Omental fat pad (tissue), 4 donors: ENCODE results near the gene KMT2C. TPM values are rescaled to one million over a fixed set of nuclear protein-coding genes. Genes with fewer than 3 reads are reported as not detected.
A peak's percentile ranks its signal among the peaks of the same experiment; 100 is the strongest.

ENCODE experiments used
- ATAC-seq: fragments of 150-250 bp; one replicate; pipeline ENCODE4 v1.9.1; 2016; ENCODE audit warnings: mild to moderate bottlenecking, moderate library complexity; ENCODE audit not compliant: low FRiP score
- DNase-seq: peaks from one replicate; pipeline ENCODE4 v3.0.0-alpha.2; 2019; ENCODE audit warnings: low spot score
- total RNA-seq, 4 donors: library from RNA; depleted of rRNA; stranded (reverse); fragments of >200 nt; gene quantifications; one replicate each; pipeline ENCODE4 v1.1.0, GENCODE V29; 2016
- TF ChIP-seq, protein P1 (sequence below), 3 donors: fragments of 450-650 bp; IDR thresholded peaks; one replicate each; pipeline ENCODE4 v1.5.1; 2016 to 2017; ENCODE audit warnings: antibody characterized with exemption in 3 of 3, mild to moderate bottlenecking in 3 of 3, moderate library complexity in 2 of 3

The KMT2C gene
- total RNA-seq, 4 donors from 2014 or later: 52.5 to 84.3 (median 59.2) TPM

DNA sequence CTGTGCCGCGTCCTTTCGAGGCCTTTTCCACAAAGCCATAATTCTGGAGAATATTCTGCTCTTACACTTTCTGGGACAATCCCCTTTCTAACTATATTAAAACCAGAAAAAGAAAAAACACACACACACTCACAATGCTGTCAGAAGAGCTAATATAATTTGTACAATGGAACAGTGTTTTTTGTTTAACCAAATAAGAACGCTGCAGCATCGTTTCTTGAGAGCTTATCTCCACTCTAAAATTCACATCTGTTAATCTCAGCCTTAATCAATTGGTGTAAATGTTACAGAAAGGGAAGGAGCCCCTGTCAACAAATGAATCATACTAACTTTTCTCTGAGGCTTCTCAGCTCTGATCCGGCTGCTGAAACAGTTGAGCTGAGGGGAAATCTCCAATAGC is 286.4 kb downstream of the KMT2C start:
- TF ChIP-seq, protein P1, sequence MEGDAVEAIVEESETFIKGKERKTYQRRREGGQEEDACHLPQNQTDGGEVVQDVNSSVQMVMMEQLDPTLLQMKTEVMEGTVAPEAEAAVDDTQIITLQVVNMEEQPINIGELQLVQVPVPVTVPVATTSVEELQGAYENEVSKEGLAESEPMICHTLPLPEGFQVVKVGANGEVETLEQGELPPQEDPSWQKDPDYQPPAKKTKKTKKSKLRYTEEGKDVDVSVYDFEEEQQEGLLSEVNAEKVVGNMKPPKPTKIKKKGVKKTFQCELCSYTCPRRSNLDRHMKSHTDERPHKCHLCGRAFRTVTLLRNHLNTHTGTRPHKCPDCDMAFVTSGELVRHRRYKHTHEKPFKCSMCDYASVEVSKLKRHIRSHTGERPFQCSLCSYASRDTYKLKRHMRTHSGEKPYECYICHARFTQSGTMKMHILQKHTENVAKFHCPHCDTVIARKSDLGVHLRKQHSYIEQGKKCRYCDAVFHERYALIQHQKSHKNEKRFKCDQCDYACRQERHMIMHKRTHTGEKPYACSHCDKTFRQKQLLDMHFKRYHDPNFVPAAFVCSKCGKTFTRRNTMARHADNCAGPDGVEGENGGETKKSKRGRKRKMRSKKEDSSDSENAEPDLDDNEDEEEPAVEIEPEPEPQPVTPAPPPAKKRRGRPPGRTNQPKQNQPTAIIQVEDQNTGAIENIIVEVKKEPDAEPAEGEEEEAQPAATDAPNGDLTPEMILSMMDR (IDR thresholded peaks at IDR 0.05): no peak
- ATAC-seq: no peak
- no peak for DNase-seq

DNA sequence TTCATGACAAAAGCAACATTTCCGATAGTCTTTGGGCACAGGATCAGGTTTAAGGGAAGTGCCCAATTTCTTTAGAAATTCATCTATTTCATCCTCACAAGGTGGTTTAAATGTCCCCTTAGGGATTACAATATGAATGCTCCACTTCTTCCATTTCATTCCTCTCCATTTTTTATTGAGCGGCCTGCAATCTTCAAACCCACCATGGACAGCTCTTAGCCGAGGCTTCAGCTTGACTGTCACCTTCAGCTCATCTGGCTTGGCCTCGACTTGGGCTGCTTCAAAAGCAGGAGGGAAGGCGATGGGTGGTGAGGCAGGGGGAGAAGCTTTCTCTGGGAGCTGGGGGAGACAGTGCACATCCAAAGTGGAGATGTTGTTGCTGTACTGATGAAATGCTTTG is 287.1 kb downstream of the KMT2C start:
- TF ChIP-seq, protein P1 (IDR thresholded peaks at IDR 0.05): no peak
- ATAC-seq (no peak), DNase-seq (no peak)

DNA sequence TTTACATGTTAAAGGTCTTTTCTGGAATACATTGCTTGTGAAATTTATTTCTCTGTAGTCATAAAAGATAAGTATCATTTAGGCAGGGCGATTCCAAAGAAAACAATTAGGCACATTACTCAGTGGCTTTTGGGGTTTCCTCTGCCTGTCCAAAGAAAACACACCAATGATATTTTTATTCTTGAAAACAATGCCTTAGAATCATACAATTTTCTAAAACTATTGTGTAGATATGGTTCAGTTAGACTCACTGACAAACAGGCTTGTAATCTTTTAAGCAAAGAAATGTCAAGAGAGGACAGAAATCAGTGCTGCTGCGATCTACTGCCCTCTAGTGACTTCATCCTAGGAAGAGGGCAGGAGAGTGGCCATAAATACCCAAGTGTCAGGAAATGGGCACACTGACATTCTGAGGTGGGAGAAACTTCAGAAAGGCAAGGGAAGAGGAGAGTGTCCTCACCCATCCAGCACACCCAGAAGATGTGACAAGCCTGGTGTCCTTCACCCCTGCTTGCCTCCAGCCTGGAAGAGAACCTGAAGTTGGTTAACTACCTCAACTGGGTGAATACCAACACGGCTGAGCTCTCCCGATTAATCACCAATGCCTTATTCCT is 289.8 kb downstream of the KMT2C start:
- ATAC-seq (peak; percentile 45), DNase-seq (no peak)
- TF ChIP-seq, protein P1 (IDR thresholded peaks at IDR 0.05): peak in 1 of 3 donors; percentile 7

DNA sequence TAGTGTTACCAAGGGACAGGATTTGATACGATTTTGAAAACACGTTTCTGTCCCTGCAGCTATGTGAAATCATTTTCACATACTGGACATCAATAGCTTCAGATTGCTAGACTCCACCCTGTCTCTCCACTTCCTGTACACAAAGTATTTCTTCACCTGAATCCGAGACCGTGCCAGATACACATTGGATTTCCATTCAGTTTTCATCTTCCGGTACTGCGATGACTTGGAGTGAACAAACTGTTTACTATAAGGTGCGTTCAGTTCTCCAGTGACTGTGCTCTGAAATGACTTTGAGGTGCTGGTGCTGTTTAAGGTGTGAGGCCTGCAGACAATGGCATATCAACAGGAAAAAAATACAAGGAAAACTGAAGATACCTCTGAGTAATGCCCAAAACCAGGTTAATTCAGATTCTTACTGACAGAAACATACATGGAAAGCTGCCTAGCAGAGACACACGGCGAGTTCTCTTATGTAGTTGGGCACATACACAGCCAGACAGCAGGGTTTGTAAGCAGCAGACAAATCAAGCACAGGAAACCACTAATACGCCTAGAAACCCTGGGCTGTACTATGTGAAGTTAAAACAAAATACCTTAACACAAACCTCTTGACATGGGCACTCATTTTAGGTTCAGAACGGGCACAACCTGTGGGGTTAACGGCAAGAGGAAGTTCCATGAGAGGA is 291.1 kb downstream of the KMT2C start:
- TF ChIP-seq, protein P1 (IDR thresholded peaks at IDR 0.05): no peak
- ATAC-seq (no peak), DNase-seq (no peak)

DNA sequence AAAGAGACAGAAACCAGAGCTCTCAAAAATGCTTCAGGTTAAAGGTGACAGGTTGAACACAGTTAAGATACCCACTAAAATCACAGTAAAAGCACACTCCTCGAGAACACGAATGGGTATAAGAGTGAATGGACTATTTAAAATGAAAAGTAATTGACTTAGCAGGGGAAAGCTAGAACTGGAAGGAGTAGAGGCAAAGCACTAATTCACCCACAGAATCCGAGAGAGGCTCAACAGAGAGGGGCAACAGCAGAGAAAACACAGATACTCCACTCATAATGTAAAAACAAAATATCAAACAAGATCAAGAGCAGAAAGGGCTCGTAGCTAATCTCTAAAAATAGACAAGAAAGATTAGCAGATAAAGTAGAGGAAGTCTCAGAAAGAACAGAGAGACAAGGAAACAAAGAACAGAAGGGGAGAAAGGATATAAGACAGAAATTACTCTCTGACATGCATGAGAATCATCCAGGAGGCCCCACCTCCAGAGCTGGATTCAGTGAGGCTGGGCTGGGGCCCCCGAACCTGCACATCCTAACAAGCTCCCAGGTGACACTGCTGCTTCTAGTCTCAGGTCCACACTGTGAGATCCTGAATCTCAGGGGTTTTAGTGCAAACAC is 292.7 kb downstream of the KMT2C start:
- DNase-seq: no peak
- ATAC-seq: no peak
- TF ChIP-seq, protein P1 (IDR thresholded peaks at IDR 0.05): no peak

DNA sequence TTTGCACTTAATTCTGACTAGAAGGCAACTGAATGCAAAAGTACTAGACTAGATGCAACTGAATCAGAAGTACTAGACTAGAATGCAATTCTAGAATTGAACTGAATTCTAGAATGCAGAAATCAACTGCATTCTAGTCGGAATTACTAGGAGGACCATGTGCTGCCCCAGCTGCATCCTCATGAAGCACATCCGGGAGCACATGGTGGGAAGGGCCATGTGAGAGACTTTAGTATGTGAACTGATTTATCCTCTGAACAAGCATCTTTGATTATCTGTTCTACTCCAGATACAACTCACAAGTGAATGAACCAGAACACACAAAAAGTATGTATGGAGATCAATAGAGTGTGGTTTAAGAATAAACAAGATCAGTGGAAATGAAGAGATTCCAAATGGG is 295.2 kb downstream of the KMT2C start:
- DNase-seq (no peak), ATAC-seq (no peak)
- TF ChIP-seq, protein P1 (IDR thresholded peaks at IDR 0.05): no peak
